Keratinocyte (primary cell): ENCODE measurements around the gene LMNA. TPM values are rescaled to one million over a fixed set of nuclear protein-coding genes. Genes with fewer than 3 reads are reported as not detected.

Source experiments
- DNase-seq: peaks from one replicate; pipeline ENCODE4 v3.0.0-alpha.2; 2011; ENCODE audit warnings: low read depth, missing footprints, low spot score
- FAIRE-seq: peaks from 2 replicates; lab custom pipeline; 2011; peaks lifted over from hg19 to GRCh38; lab: Jason Lieb, UNC
- H2AFZ ChIP-seq: 2 replicates; pipeline ENCODE4 v1.6.0; 2012; ENCODE audit warnings: low read length, control low read depth, inconsistent platforms; ENCODE audit not compliant: control insufficient read depth
- H3K27ac ChIP-seq: 2 replicates; pipeline ENCODE4 v1.5.1; 2011; ENCODE audit warnings: low read length; ENCODE audit not compliant: control insufficient read depth, insufficient read depth
- H3K27me3 ChIP-seq: 3 replicates; pipeline ENCODE4 v1.6.0; 2011; ENCODE audit warnings: low read length; ENCODE audit not compliant: control insufficient read depth, insufficient read depth; ENCODE audit errors: extremely low read depth
- H3K36me3 ChIP-seq, 2 experiments: 2 replicates in 1 of 2; 3 replicates in 1 of 2; pipeline ENCODE4 v1.5.1; 2011; ENCODE audit warnings: low read length in 2 of 2, mild to moderate bottlenecking in 1 of 2; ENCODE audit not compliant: control insufficient read depth in 2 of 2, insufficient read depth in 2 of 2; ENCODE audit errors: extremely low read depth in 1 of 2
- H3K4me1 ChIP-seq: 3 replicates; pipeline ENCODE4 v1.5.1; 2011; ENCODE audit warnings: low read length; ENCODE audit not compliant: control insufficient read depth, insufficient read depth; ENCODE audit errors: extremely low read depth
- H3K4me2 ChIP-seq: 3 replicates; pipeline ENCODE4 v1.6.0; 2011; ENCODE audit warnings: low read depth, low read length; ENCODE audit not compliant: control insufficient read depth, insufficient read depth; ENCODE audit errors: extremely low read depth
- H3K4me3 ChIP-seq, 3 experiments: fragments of 200-600 bp in 1 of 3; sonication (generic) in 1 of 3; 2 replicates in 2 of 3; 3 replicates in 1 of 3; pipeline ENCODE4 v1.5.1; 2011 to 2016; ENCODE audit warnings: low read length in 3 of 3, mild to moderate bottlenecking in 3 of 3, control low read depth in 2 of 3, inconsistent platforms in 1 of 3, low read depth in 1 of 3, mixed read lengths in 1 of 3, mixed run types in 1 of 3, moderate library complexity in 1 of 3; ENCODE audit not compliant: control insufficient read depth in 2 of 3, insufficient read depth in 2 of 3; ENCODE audit errors: extremely low read depth in 1 of 3
- H3K79me2 ChIP-seq: 2 replicates; pipeline ENCODE4 v1.6.0; 2012; ENCODE audit warnings: low read length; ENCODE audit not compliant: control insufficient read depth, insufficient read depth
- H3K9ac ChIP-seq: 3 replicates; pipeline ENCODE4 v1.6.0; 2011; ENCODE audit warnings: low read length; ENCODE audit not compliant: control insufficient read depth, insufficient read depth; ENCODE audit errors: extremely low read depth
- H3K9me1 ChIP-seq: 3 replicates; pipeline ENCODE4 v1.6.0; 2011; ENCODE audit warnings: low read length; ENCODE audit not compliant: control insufficient read depth, insufficient read depth; ENCODE audit errors: extremely low read depth
- H3K9me3 ChIP-seq: 2 replicates; pipeline ENCODE4 v1.5.1; 2012; ENCODE audit warnings: low read depth, low read length; ENCODE audit not compliant: control insufficient read depth
- H4K20me1 ChIP-seq: 3 replicates; pipeline ENCODE4 v1.6.0; 2011; ENCODE audit warnings: low read length; ENCODE audit not compliant: control insufficient read depth, insufficient read depth; ENCODE audit errors: extremely low read depth
- EZH2 ChIP-seq: IDR thresholded peaks from one replicate; pipeline ENCODE4 v1.6.1; 2012; ENCODE audit warnings: inconsistent platforms, mild to moderate bottlenecking, low read length, moderate library complexity
- dilution Hi-C: fragments of 300-500 bp; cut with MboI; formaldehyde crosslinking; loops from one replicate; pipeline ENCODE4 v1.7.0; 2020; ENCODE audit warnings: low sequenced_read_pairs; ENCODE audit not compliant: extremely low pct_ligation_motif_present
- polyA plus RNA-seq, 5 experiments: library from polyadenylated mRNA; depleted of rRNA in 3 of 5; stranded (reverse) in 3 of 5; stranded (forward) in 1 of 5; unstranded in 1 of 5; fragments of >200 nt; gene quantifications; 1 replicate in 1 of 5; 2 replicates in 3 of 5; 3 replicates in 1 of 5; pipeline versions ENCODE4 v1.2.1 to v1.2.3, GENCODE V29; 2011 to 2012; ENCODE audit warnings: missing spikeins in 2 of 5, low read depth in 1 of 5, low replicate concordance in 1 of 5
- TF ChIP-seq, protein P1 (sequence below), 3 experiments: IDR thresholded peaks in 1 of 3; conservative IDR thresholded peaks in 1 of 3; optimal IDR thresholded peaks in 1 of 3; 2 replicates in 2 of 3; 3 replicates in 1 of 3; pipeline versions ENCODE3 to v1.5.1; 2011; ENCODE audit warnings: low read length in 3 of 3, mild to moderate bottlenecking in 3 of 3, moderate library complexity in 2 of 3, control low read depth in 1 of 3, inconsistent platforms in 1 of 3; ENCODE audit not compliant: insufficient read depth in 2 of 3; ENCODE audit errors: extremely low read depth in 1 of 3

LMNA gene
- polyA plus RNA-seq, 1 donor (not counting 4 experiments of a cell fraction or from before 2014, with no cell fraction given): 444 TPM

DNA sequence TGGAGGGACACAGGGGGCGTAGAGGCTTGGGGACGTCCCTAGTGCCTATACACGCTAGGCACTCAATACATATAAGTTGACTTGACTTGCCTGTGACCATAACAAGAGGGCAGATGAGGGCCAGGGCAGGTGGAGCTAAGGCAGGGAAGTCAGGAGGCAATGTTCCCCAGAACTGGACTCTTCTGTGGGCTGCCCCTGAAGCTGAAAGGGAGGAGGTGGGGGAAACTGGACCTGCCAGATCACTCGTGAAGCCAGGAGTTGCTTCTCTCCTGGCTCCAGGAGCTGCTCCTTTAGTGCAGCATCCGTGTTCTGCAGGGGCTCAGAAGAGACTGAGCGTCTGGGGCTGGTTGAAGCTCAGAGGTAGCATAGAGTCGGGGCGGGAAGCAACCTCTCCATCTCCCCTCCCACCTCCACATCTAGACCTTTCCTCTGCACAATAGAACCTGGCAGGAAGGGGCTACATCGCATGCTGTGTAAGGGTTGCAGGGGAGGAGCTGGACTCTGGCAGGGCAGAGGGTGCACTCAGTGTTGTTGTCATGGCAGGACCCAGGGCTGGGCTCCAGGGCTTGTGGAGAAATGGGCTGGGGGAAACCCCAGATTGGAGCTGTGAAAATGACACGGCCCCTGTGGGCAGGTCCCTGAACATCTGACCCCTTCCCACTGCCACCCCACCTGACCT lies 36.0 kb downstream of the LMNA start:
- peaks cover 33% of the 10 kb centered on the region for H3K4me1 ChIP-seq
- peaks cover 4% of the 10 kb centered on the region for H3K27me3 ChIP-seq
- no peaks in the 10 kb centered on the region for H3K9me3 ChIP-seq
- no peaks in the 10 kb centered on the region for H3K79me2 ChIP-seq
- H3K9ac ChIP-seq: no peak overlapping the region
- DNase-seq: no peak
- H3K4me3 ChIP-seq: no peak overlapping the region
- TF ChIP-seq, protein P1, sequence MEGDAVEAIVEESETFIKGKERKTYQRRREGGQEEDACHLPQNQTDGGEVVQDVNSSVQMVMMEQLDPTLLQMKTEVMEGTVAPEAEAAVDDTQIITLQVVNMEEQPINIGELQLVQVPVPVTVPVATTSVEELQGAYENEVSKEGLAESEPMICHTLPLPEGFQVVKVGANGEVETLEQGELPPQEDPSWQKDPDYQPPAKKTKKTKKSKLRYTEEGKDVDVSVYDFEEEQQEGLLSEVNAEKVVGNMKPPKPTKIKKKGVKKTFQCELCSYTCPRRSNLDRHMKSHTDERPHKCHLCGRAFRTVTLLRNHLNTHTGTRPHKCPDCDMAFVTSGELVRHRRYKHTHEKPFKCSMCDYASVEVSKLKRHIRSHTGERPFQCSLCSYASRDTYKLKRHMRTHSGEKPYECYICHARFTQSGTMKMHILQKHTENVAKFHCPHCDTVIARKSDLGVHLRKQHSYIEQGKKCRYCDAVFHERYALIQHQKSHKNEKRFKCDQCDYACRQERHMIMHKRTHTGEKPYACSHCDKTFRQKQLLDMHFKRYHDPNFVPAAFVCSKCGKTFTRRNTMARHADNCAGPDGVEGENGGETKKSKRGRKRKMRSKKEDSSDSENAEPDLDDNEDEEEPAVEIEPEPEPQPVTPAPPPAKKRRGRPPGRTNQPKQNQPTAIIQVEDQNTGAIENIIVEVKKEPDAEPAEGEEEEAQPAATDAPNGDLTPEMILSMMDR (optimal IDR thresholded peaks at IDR 0.05 in 1 of 3, IDR thresholded peaks at IDR 0.05 in 1 of 3, conservative IDR thresholded peaks at IDR 0.05 in 1 of 3; ENCODE audit: extremely low read depth in 1 of 3, insufficient read depth in 2 of 3, low read length in 3 of 3): no peak
- no peak for TF ChIP-seq EZH2
- no peak overlapping the region for H2AFZ ChIP-seq
- no peaks in the 10 kb centered on the region for H4K20me1 ChIP-seq
- no peak for FAIRE-seq
- no peak overlapping the region for H3K27ac ChIP-seq
- no peaks in the 10 kb centered on the region for H3K9me1 ChIP-seq
- H3K36me3 ChIP-seq: no peaks in the 10 kb centered on the region
- H3K4me2 ChIP-seq: no peak overlapping the region
- dilution Hi-C loops: no loop called here

DNA sequence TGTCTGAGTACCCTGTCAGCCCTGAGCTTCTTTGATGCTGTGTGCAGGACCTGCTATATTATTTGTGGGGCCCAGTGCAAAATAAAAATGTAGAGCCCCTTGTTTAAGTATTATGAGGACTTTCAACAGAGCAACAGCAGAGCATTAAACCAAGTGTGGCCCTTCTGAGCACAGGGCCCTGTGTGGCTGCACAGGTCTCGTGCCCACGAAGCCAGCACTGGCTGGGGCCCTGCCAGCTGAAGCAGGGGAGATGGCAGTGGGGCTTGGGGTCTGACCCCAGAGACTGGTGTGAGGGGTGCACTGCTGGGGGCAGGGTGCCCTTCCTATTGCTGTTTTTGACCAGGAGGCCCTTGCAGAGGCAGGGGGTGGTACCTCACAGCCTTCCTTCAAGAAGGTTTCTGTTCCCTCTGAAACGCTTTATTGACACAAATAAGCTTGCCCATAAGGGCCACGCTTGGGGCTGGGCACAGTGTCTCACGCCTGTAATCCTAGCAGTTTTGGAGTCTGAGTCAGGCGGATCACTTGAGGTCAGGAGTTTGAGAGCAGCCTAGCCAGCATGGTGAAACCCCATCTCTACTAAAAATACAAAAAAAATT lies 36.7 kb downstream of the LMNA start:
- Histone ChIP-seq H2AFZ (no peak overlapping the region), H3K4me2 (no peak overlapping the region), H3K9ac (no peak overlapping the region), H3K9me3 (no peaks in the 10 kb centered on the region), H3K36me3 (no peaks in the 10 kb centered on the region), H3K27ac (no peak overlapping the region), H3K4me1 (peaks cover 31% of the 10 kb centered on the region), H3K4me3 (no peak overlapping the region), H3K9me1 (no peaks in the 10 kb centered on the region), H3K79me2 (no peaks in the 10 kb centered on the region), H3K27me3 (peaks cover 4% of the 10 kb centered on the region), H4K20me1 (no peaks in the 10 kb centered on the region)
- DNase-seq: no peak
- TF ChIP-seq, protein P1 (optimal IDR thresholded peaks at IDR 0.05 in 1 of 3, IDR thresholded peaks at IDR 0.05 in 1 of 3, conservative IDR thresholded peaks at IDR 0.05 in 1 of 3; ENCODE audit: extremely low read depth in 1 of 3, insufficient read depth in 2 of 3, low read length in 3 of 3): no peak
- TF ChIP-seq EZH2: no peak
- dilution Hi-C loops: no loop called here
- no peak for FAIRE-seq
